Pons (tissue), 1 donor: ENCODE data around the gene MRPL11.

ENCODE experiments used
- DNase-seq: peaks from one replicate; pipeline ENCODE4 v3.0.0-alpha.2; 2016; ENCODE audit warnings: low spot score

The MRPL11 gene

DNA sequence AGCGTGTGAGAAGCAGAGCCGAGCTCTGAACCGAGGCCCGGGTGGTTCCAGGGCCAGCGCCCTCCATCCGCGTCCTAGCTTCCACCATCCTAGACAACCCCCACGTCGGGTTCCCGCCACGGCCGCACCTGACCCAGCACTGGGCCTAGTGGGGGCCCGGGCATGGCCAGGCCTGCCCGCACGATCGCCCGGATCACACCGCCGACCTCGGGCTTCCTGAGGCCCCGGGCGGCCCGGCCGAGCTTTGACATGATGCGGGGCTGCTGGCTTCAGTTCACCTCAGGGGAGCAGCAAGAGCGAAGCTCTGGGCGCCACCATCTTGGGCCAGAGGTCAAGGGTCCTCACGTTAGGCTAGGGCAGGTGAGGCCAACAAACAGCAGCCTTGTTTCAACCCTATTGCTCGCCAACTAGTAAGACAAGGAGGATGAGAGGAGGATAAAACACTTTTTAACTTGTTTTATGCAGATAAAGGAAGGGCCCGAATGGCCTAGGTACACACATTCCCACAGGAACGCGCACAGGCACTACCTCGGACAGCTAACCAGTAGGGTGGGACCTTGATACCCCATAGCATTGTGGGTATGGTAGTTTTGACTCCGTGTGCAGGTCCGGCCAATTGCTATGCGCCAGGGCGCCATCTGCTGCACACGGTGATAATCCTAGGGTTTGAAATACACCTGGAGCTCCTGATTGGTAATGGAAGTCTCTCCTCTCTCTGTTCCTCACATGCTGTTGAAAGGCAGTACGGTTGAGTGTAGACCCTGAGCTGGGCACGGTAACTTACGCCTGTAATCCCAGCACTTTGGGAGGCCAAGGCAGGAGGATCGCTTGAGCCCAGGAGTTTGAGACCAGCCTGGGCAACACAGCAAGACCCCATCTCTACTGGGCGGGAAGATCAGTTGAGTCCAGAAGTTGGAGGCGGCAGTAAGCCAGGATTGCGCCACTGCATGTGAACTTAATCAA, at the start of gene MRPL11:
Gene MRPL11 (minus strand): TSS at position 345 of the 963 bp plus-strand sequence. CDS start 94 bp downstream, at position 251.
- DNase-seq = peak; percentile 94

DNA sequence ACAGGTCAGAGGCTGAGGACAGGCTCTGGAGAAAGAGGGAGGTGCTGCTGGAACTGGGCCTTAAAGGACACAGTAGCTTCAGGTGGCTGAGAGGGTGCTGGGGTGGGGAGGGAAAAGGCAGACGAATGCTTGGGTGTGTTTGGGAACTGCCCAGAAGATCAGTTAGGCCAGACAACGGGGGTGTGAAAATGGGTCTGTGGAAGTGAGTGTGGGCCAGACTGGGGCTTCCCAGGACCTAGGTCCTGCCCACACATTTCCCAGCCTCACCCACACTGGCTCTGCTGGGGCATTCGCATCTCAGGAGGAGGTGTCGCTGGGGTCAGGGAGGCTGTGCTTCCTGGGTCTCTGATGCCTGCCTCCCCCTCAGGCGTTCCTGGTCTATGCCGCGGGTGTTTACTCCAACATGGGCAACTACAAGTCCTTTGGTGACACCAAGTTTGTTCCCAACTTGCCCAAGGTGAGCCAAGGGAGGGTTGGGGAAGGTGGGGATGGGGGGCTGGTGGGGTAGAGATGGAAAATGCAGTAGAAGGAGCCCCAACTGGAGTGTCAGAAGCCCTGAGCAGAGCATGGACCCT, 46.2 kb upstream of the MRPL11 start:
- DNase-seq = no peak

DNA sequence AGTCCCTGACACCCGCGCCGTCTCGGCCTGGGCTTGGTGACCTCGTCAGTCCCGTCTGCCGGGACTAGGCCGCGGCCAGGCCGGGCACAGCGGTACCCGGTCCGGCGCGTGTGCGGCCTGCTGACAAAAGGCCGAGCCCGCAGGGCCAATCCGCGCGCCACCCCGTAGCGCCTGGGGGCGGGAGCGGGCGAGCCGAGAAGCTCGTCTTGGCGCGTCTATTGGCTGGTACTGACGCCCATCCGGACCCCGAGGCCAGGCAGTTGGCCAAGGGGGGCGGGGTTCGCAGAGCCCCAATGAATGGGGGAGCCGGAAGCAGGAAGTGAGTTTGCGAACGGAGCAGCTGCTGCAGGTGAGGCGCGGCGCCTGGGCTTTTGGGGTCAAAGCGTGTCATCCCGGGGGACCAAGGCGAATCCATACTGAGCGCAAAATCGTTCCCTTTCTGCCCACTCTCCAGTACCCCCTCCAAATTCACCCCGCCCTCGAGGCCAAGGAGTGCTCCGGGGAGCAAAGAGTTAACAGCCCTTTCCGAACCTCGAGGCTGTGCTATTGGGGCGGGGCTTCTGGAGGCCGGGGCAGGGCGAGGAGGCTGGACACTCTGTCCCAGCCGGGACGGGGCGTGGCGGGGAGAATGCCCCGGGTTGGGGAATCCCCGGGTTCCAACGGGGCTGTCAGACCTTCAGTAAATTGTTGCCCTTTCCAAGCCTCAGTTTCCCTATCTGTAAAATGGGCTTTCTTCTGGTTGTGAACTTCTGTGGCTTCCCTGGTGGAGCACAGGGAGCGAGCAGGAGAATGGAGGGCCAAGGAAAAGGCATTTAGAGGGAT, 41.7 kb upstream of the MRPL11 start, which contains the start of gene DPP3:
Gene DPP3 (plus strand): TSS at position 318 of the 822 bp plus-strand sequence. CDS start 1,767 bp downstream, outside the sequence.
- DNase-seq = peak; percentile 95

DNA sequence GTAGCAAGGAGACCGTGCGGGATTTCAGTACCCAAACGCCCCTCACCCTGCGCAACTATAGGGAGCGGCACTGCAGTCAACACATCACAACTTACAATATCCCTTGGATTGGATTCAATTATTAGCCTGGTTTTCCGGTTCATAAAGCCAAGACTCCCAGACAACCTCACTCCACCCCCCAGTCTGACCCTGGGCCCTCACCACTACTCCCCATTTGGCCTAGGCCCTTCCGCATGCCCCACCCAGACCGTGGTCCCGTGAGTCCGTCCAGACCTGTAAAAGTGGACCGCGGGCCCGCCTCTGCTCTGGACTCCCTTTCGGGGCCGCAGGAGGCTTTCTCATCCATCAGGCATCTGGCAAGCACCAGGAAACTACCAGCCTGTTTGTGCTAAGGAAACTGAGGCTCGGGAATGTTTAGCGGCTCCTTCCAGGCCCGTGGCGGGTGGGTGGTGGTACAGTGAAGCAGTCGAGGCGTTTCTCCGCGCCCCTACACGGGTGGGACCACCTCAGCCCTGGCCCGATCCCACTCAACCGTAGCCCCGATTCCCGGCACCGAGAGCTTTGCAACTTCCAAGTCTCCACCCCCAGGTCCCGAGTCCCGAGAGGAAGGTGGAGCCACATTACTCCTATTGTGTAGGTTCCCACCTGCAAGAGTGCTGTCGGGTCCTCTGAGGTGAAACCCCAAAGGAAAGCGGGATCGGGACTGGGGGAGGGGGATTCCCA, 40.9 kb upstream of the MRPL11 start:
- DNase-seq = peak; percentile 20

DNA sequence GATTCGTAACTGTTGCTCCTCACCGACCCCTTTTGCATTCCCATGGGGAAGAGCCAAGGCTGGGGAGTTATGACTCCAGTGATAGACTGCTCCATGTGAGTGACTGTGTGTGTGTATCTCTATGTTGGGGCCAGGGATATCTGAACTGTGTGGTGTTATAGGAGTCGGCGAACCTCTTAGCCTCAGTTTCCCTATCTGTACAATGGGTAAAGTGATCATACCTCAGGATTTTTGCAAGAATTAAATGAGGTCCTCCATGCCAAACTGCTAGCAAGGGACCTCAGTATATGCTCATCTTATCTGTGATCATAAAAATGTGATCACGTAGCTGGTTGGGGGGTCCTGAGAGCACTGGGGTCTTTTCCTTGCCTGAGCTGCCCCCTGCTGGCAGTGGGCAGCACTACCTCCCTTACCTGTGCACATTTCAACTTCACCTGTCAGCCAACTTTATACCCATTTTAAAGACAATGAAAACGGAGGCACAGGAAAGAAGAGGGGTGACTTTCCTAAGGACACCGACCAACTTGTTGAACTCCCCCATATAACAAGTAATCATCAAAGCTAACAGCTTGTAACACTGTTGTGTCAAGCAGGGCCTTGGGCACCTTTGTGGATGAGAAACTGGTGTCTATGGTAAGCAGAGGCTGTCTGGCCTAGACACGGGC, 40.2 kb upstream of the MRPL11 start:
- no peak for DNase-seq

DNA sequence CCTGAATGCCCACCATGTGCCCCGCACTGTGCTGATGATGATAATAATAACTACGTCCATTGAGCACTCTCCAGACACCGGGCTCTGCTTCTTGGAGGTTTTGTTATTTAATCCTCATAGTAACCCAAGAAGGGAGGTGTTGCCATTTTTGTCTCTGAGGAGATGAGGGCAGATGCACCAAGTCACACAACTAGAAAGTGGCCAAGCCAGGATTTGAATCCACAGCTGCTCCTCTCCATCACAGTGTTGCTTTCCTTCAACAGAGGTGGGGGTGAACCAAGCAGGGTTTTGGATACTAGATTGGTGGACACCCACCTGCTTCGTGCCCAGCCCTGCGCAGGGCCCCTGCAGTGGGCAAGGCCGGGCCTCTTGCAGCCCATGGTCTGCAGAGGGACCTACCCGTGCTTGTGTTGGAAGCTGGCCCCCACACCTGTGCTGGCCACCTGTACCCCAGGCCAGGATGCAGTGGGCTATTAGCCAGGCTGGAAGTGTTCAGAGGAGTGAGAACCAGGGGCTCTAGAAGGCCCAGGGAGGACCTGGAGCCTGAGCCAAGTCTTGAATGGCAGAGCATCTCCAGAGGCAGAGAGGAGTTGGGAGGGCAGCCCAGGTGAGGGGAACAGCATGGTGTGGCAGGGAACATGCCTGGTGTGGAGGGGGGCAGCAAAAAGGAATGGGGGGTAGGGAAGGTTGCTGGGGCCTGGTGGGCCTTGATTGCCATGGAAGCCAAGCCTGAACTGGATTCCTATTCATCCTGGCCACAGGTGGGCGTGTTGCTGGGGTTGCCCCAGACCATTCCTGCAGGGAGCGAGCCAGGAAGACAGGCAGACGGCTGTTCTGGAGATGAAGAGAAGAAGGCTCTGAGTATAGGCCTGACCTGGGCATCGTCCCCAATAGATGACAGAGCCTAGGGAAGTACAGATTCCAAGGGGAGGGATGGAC, 38.9 kb upstream of the MRPL11 start:
- no peak for DNase-seq

DNA sequence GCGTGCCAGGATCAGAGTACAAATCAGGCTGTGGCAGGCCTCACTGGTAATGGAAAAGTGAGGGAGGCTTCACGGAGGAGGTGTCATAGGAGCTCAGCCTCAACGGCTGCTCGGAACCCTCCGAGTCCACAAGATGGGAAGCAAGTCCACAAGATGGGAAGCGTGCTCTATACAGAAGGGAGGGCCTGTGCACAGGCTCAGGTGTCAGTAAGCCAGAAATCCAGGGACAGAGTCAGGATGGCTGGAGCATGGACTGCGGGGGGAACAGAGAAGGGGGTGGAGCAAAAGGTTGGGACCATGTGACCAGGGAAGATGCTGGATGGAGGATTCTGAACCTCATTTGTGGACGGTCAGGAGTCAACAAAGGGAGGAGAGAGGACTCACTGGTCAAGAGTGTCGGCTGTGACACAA, 38.2 kb upstream of the MRPL11 start:
- DNase-seq = peak; percentile 6

DNA sequence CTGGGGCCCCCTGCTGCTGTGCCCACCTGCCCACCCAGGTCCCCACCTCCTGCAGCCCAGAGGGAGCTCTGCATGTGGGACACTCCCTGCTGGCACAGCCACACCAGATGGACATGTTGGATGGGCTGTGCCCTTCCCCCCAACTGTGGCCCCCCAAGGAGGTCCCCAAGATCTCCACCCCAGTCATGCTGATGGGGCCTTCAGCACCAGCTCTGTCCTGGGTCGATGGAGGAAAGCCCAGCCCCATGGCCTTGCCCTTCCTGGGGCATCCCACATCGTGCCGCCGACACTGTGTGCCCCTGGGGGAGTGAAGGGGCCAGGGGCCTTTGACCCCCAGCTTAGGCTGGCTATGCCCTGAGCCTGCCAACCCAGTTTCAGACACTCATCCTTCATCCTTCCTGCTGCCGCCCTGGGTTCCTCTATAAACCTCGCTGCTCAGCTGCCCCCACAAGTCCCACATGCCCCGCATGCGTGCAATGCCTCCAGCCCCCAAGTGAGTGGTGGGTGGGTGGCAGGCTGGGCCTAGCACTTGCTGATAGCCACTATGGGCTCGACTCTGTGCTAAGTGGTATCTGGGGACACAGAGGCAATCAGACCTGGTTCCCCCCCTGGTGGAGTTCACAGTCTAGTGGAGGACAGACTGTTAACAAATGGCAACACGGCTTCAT, 37.7 kb upstream of the MRPL11 start:
- DNase-seq = no peak

DNA sequence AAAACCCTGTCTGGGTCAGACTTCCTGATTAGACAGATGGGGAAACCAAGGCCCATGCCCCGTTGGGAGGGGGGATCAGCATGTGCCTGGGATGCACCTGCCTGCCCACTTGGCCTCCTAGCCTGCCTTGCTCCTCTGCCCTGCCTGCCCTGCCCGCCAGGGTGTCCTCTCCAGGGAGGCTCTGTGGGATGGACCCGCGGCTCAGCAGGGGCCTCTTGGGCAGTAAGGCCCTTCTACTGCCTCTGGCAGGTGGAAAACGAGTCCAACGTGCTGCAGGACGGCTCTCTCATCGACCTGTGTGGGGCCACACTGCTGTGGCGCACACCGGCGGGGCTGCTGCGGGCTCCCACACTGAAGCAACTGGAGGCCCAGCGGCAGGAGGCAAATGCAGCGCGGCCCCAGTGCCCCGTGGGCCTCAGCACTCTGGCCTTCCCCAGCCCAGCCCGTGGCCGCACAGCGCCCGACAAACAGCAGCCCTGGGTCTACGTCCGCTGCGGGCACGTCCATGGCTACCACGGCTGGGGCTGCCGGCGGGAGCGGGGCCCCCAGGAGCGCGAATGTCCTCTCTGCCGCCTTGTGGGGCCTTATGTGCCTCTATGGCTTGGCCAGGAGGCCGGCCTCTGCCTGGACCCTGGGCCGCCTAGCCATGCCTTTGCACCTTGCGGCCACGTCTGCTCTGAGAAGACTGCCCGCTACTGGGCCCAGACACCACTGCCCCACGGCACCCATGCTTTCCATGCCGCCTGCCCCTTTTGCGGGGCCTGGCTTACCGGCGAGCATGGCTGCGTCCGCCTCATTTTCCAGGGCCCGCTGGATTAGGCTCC, 36.9 kb upstream of the MRPL11 start:
- no peak for DNase-seq

DNA sequence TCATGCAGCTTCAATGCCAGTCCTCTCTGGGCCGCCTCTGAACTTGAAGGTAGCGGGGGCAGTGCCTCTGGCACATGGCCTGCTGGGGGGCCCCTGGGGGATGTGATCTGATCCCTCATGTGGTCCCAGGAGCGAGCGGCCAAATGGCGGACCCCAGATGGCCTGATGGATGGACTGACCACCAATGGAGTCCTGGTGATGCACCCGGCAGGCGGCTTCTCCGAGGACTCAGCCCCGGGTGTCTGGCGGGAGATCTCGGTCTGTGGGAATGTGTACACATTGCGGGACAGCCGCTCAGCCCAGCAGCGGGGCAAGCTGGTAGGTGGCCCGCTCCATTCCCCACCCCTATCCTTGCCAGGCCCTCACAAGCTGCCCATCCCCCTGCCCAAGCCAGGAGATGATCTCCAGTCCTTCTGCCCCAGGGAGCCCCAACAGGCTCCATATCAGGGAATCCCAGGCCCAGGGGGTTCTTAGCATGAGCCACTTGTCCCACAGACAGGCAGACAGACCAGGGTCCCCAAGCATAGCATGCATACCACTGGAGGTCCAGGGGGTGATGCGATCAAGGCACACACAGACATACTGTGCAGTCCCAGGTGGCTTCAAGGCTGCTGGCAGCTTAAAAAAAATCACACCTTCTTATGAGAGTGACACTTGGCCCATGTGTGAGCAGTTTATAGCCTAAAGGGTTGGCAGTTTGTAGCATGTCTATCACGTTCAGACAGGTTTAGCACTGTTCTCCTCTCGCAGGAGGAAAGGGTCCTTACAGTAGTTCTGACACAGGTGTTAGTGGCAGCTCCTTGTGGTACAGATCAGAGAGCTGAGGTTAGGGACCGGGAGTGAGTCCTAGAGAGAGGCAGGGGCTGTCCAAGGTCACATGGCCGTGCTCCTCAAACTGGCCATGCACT, 35.2 kb upstream of the MRPL11 start:
- no peak for DNase-seq

DNA sequence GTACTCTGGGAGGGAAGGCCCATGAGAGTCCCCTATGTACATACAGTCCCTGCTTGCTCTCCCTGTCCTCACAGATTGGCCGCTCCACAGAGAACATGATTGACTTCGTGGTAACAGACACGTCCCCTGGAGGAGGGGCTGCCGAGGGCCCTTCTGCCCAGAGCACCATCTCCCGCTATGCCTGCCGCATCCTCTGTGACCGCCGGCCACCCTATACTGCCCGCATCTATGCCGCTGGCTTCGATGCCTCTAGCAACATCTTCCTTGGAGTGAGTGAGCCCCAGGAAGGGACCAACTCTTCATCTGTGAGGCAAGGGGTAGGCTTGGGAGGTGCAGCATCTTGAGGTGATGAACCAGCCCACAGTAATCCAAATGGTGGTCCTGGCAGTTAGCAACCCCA, 34.5 kb upstream of the MRPL11 start:
- no peak for DNase-seq

DNA sequence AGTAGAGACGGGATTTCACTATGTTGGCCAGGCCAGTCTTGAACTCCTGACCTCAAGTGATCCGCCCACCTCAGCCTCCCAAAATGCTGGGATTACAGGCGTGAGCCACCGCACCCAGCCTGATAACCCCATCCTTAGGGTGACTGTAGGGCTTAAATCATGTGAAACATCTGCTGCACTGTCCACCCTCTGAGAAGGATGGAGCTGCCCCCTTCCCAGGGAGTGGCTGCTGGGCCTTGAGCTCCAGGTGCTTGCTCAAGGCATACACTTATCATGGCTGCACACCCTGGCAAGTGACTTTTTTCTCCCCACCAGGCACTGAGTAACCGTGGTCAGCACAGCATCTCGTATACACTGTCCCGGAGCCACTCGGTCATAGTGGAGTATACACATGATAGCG, 33.4 kb upstream of the MRPL11 start:
- DNase-seq = no peak

DNA sequence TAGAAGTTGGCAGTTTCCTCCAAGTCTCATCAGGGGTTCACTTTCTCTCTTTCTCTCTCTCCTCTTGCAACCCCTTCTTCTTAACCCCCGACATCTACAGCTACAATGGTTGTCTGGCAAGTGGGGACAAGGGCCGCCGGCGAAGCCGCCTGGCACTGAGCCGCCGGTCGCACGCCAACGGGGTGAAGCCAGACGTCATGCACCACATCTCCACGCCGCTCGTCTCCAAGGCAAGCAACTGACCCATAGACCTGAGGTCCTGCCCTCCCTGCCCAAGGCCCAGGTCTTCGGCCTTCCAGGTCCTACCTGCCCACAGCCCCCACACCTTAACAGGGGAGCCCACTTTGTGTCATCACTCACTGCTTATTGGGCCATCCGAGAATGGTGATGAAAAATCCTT, 32.5 kb upstream of the MRPL11 start:
- DNase-seq = no peak

DNA sequence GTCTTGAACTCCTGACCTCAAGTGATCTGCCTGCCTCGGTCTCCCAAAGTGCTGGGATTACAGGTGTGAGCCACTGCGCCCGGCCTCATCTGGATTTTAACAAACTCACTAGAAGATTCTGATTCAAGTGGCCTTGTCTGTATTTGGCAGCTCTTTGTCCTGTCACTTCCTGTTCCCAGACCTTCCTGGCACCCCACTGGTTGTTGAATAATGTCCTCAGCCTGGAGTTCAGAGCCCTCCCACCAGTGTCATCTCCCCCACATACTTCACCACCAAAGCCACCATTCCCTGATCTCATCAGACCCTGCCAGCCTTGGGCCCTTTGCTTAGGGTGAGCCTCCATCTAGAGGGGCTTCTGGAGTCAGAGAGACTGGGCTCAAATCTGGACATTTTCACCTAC, 31.4 kb upstream of the MRPL11 start:
- DNase-seq = no peak

DNA sequence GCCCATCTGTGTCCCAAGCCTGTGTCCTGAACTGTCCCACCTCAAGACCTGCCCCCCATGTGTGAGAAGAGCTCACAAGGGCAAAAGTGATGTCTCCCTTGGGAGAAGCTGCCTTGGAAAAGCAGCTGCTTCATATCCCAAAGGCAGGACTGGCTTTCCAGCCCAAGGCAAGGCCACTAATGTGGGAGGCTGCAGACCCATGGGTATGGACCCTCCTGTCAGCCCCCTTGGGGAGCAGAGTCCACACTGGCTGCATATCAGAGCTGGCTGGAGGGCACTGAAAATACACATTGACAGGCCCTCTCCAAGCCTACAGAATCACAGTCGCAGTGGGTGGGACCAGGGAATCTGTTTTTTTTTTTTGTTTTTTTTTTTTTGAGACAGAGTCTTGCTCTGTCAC, 30.8 kb upstream of the MRPL11 start:
- DNase-seq = no peak

DNA sequence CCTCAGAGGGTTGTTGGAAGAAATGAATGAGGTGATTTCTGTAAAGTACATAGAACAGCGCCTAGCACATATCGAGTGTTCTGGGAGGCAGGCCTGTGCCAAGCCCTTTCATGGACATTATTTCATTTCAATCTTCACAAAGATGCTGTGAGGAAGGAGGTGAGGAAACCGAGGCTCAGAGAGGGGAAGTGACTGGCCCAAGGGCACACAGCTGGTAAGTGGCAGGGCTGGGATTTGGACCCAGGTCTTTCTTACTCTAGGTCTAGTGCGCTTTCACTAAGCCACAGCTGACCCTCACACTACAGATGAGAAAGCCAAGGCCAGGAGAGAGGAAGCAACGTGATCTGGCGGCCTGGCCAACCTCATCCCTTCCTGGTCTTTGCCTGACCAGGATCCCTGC, 30.0 kb upstream of the MRPL11 start:
- no peak for DNase-seq

DNA sequence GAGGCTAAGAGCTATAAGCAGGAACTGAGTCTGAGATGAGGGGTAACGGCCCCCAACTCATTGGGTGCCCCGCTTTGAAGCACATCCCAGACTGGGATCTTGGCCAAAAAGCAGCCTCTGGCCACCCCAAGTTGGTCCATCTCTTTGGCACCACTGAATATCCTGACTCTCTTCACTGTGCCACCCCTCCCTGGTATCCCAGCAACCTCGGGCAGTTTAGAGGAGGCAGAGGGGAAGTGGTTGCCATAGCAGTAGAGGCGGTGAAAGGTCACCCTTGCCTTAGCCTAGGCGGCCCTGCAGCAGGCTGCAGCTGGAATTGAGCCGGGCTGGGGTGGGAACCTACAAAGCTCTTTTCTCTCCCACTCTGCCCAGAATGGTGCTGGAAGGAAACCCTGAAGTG, 29.1 kb upstream of the MRPL11 start:
- peak; percentile 33 for DNase-seq
